Ovary (tissue), 9 donors: ENCODE data around the gene NCS1. TPM values are rescaled to one million over a fixed set of nuclear protein-coding genes. Genes with fewer than 3 reads are reported as not detected.

Experiments
- DNase-seq, 5 donors: peaks; one replicate each; pipeline ENCODE4 v3.0.0-alpha.2; 2019 to 2020
- H3K27ac ChIP-seq, 2 donors: fragments of 200-600 bp; one replicate each; pipeline versions ENCODE4 v1.5.1 to v1.8.0; 2019 to 2022
- H3K27me3 ChIP-seq: fragments of 200-600 bp; one replicate; pipeline ENCODE4 v1.8.0; 2022
- H3K36me3 ChIP-seq: fragments of 200-600 bp; sonication (generic); one replicate; pipeline ENCODE4 v1.5.1; 2019
- H3K4me1 ChIP-seq: one replicate; pipeline ENCODE4 v1.8.1; 2013; ENCODE audit warnings: mild to moderate bottlenecking, moderate library complexity; ENCODE audit not compliant: insufficient read depth
- H3K4me3 ChIP-seq: fragments of 200-600 bp; sonication (generic); one replicate; pipeline ENCODE4 v1.5.1; 2017
- H3K9me3 ChIP-seq, 2 donors: fragments of 200-600 bp in 1 of 2; sonication (generic) in 1 of 2; one replicate each; pipeline versions ENCODE4 v1.5.1 to v1.8.1; 2013 to 2019; ENCODE audit warnings: mild to moderate bottlenecking in 1 of 2, moderate library complexity in 1 of 2
- EP300 ChIP-seq: sonication (generic); formaldehyde crosslinking; IDR thresholded peaks from one replicate; pipeline ENCODE4 v1.6.1; 2017; ENCODE audit warnings: antibody characterized with exemption
- POLR2A ChIP-seq: fragments of 450-650 bp; IDR thresholded peaks from one replicate; pipeline ENCODE4 v1.6.1; 2017; ENCODE audit warnings: antibody characterized with exemption, mild to moderate bottlenecking, moderate library complexity
- WGBS, 3 donors: extraction: QIAGEN DNeasy Blood & Tissue Kit in 1 of 3; methylation state at CpG; one replicate each; pipeline versions ENCODE4 v1.1.5 to v1.1.7; 2013 to 2017; 5-methylcytosine and 5-hydroxymethylcytosine counted together
- intact Hi-C, 4 donors: fragments of 100-400 bp; cut with DNase I; formaldehyde crosslinking; loops; one replicate each; pipeline versions ENCODE4 v1.11.0 to v1.15.1; 2022 to 2023
- polyA plus RNA-seq, 2 donors: library from polyadenylated mRNA; stranded (reverse); fragments of 200-250 nt in 1 of 2; fragments of 350-450 nt in 1 of 2; fragmentation: Illumina TruSeq in 1 of 2; extraction: RNeasy Lipid Tissue Mini Kit (QIAGEN cat#74804) in 1 of 2; gene quantifications; one replicate each; pipeline ENCODE4 v1.2.3, GENCODE V29; 2013 to 2014
- total RNA-seq, 7 donors: library from RNA; depleted of rRNA in 2 of 7; stranded (reverse); fragments of >200 nt in 2 of 7; fragmentation: NEBNext Ultra II Directional in 3 of 7; extraction: Animal tissue kit (Norgen Biotek cat#: 25700) in 3 of 7; gene quantifications; one replicate each; pipeline versions ENCODE4 v1.1.0 to v1.2.4, GENCODE V29; 2016 to 2023
- TF ChIP-seq, protein P1 (sequence below), 3 donors: fragments of 450-650 bp in 2 of 3; fragments of 200-600 bp in 1 of 3; IDR thresholded peaks; one replicate each; pipeline versions ENCODE4 v1.5.1 to v1.8.0; 2016 to 2022; ENCODE audit warnings: antibody characterized with exemption in 3 of 3, mild to moderate bottlenecking in 1 of 3
- donor health status: DM: no; HTN: no; CAD: no; lungs with moderate emphysema.
- donor health status: DM: no; HTN: no; CAD: no.
- donor health status: Bipolar disorder and iron deficiency.
- donor health status: DM: yes; HTN: yes; CAD: no.
- donor health status: DM: no; HTN: no; CAD: no.
- donor health status: DM: yes; HTN: yes; CAD: no.

NCS1 gene
- total and polyA plus RNA-seq, 9 donors = 3.6 to 46.7 (median 25.0) TPM

DNA sequence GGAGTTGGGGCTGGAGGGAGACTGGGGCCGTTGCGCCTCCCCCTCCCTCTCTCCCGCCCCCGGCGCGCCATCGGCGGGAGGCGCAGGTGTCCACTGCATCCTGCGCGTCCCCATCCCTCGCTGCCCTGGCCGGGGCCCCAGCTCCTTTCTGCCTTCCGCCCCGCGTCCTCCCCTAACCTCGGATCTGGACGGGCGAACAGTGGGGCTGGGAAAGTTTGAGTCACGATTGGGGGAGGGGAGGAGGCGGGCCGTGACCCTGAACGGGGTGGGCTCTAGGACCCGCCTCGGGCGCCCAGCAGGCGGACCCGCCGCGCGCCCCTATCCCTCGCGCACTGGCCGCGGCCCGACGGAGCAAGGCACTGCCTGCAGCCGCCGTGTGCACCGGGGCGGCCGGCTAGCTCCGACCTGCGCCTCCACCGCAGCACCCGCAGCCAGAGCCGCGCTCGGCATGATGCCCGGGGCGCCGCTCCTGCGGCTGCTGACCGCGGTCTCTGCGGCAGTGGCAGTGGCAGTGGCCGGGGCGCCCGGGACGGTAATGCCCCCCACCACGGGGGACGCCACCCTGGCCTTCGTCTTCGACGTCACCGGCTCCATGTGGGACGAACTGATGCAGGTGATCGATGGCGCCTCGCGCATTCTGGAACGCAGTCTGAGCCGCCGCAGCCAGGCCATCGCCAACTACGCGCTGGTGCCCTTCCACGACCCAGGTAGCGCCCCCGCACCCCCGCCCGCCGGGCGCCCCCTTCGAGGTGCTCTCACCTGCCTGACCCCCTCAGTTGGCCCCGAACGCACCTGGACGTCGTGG lies 93.4 kb downstream of the NCS1 start, which contains the start of gene HMCN2:
Gene HMCN2 (plus strand): TSS at position 330 of the 805 bp plus-strand sequence. CDS start 119 bp downstream, at position 449.
- no peaks in the 10 kb centered on the region for H3K36me3 ChIP-seq
- H3K27ac ChIP-seq = no peak within 1 kb of the TSS
- no peaks in the 10 kb centered on the region for H3K4me1 ChIP-seq
- H3K27me3 ChIP-seq = no peaks in the 10 kb centered on the region
- TF ChIP-seq EP300 (no peak), POLR2A (no peak)
- TF ChIP-seq, protein P1, sequence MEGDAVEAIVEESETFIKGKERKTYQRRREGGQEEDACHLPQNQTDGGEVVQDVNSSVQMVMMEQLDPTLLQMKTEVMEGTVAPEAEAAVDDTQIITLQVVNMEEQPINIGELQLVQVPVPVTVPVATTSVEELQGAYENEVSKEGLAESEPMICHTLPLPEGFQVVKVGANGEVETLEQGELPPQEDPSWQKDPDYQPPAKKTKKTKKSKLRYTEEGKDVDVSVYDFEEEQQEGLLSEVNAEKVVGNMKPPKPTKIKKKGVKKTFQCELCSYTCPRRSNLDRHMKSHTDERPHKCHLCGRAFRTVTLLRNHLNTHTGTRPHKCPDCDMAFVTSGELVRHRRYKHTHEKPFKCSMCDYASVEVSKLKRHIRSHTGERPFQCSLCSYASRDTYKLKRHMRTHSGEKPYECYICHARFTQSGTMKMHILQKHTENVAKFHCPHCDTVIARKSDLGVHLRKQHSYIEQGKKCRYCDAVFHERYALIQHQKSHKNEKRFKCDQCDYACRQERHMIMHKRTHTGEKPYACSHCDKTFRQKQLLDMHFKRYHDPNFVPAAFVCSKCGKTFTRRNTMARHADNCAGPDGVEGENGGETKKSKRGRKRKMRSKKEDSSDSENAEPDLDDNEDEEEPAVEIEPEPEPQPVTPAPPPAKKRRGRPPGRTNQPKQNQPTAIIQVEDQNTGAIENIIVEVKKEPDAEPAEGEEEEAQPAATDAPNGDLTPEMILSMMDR (IDR thresholded peaks at IDR 0.05) = no peak
- DNase-seq = no peak
- intact Hi-C loops = no loop called here
- 1 to 3% (median 2%) methylated on average over 45 to 82 of the region's 89 CpGs for WGBS, 3 donors
- peak within 1 kb of the TSS; percentile 24 for H3K4me3 ChIP-seq
- H3K9me3 ChIP-seq = no peaks in the 10 kb centered on the region

DNA sequence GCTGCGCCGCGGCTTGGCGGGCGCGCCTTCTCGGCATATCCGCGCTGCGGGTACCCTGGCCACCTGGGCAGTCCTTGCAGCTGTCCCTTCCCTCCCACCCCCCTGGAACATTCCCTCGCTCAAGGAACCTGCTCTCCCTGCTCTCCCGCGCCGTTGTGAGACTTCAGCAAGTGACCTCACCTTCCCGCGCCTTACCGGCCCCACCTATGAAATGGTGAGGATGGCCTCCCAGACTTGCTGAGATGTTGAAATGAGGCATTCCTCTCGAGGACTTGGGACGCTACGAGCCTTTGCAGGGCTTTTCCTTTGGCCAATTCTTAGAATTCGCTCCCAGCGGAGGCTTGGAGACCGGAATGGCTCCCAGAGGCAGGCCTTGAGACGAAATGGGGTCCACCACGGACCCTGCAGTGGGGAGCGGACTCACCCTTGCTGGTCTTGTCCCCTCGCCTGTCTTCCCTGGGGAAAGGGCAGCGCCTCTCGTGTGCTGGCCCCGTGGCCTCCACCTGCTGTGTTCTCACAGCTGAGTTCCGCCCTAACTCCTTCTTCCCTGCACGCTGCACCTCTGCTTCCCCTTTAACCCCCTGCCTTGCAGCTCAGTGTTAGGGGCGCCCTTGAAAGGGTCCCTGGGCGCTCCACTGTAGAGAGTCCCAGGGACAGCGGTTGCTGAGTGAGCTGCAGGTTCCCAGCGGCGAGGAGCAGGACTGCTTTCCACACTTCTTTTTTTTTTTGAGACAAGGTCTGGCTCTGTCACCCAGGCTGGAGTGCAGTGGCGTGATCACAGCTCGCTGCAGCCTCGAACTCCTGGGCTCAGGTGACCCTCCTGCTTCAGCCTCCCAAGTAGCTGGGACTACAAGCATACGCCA lies 94.3 kb downstream of the NCS1 start:
- no peak for DNase-seq
- Histone ChIP-seq H3K4me3 (peak overlapping the region; percentile 24), H3K27ac (no peak overlapping the region), H3K4me1 (no peaks in the 10 kb centered on the region), H3K36me3 (no peaks in the 10 kb centered on the region), H3K9me3 (no peaks in the 10 kb centered on the region), H3K27me3 (no peaks in the 10 kb centered on the region)
- WGBS, 3 donors = 22 to 36% (median 28%) methylated on average over 38 to 41 of the region's 41 CpGs
- TF ChIP-seq, protein P1 (IDR thresholded peaks at IDR 0.05) = no peak
- TF ChIP-seq EP300 (no peak), POLR2A (no peak)
- intact Hi-C loops = no loop called here

DNA sequence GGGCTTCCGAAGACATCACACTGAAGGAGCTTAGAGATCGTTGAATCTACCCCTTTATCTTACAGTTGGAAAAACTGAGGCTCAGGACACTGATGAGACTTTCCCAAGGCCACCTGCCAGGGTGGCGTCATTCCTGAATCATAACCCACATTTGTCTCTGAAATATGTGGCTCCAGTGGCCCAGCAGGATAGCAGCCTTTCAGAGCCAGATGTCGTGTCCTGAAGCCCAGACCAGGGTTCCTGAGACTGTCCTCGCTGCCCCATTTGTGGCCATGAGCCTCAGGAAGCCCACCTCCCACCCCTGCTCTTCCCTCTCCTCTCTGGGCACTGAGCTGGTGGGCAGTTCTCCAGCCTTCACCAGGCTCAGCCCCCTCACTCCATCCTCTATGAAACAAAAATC lies 95.7 kb downstream of the NCS1 start:
- H3K36me3 ChIP-seq = no peaks in the 10 kb centered on the region

More for the DNA sequence above, 95.7 kb downstream of the NCS1 start:
- no peak for DNase-seq
- no peaks in the 10 kb centered on the region for H3K27me3 ChIP-seq
- TF ChIP-seq, protein P1 (IDR thresholded peaks at IDR 0.05) = no peak
- TF ChIP-seq EP300 (no peak), POLR2A (no peak)
- H3K27ac ChIP-seq = no peak overlapping the region
- WGBS, 3 donors = 88 to 91% (median 90%) methylated on average over 5 of the region's 5 CpGs
- no peaks in the 10 kb centered on the region for H3K9me3 ChIP-seq
- no peaks in the 10 kb centered on the region for H3K4me1 ChIP-seq
- intact Hi-C loops = no loop called here
- no peak overlapping the region for H3K4me3 ChIP-seq
